K562 (cell line): ENCODE measurements around the gene CACNG5. TPM values are rescaled to one million over a fixed set of nuclear protein-coding genes. Genes with fewer than 3 reads are reported as not detected.

Experiments
- ATAC-seq: fragments of 200-7000 bp; cut with Tn5 transposase; 3 replicates; pipeline ENCODE4 v1.9.1; 2020; ENCODE audit warnings: moderate library complexity
- BruUV-seq: library from RNA; stranded (reverse); fragments of 400-500 nt; replicated peaks from 2 replicates; lab custom pipeline; 2021; lab: Mats Ljungman, UMichigan
- CTCF ChIA-PET: fragments of 300-600 bp; formaldehyde crosslinking; extraction: SDS; loops from one replicate; lab custom pipeline; 2021; ENCODE audit warnings: low intra/inter-chr PET ratio; lab: Yijun Ruan, JAX
- POLR2A ChIA-PET: fragments of 300-600, 350-650 bp; sonication (Branson Sonifier 250); formaldehyde crosslinking; extraction: SDS; loops from one replicate; lab custom pipeline; 2021; ENCODE audit warnings: antibody characterized with exemption, inconsistent platforms; lab: Yijun Ruan, JAX
- DNase-seq, 4 experiments: peaks; one replicate each; pipeline versions ENCODE4 v3.0.0 to v3.0.0-alpha.2; 2011 to 2018; ENCODE audit warnings: low spot score in 3 of 4, mixed read lengths in 3 of 4; ENCODE audit errors: extremely low read depth in 1 of 4
- FAIRE-seq: peaks from 2 replicates; lab custom pipeline; 2011; peaks lifted over from hg19 to GRCh38; lab: Jason Lieb, UNC
- H2AFZ ChIP-seq: 2 replicates; pipeline ENCODE4 v1.6.0; 2011; ENCODE audit warnings: low read depth, low read length, control low read depth, inconsistent platforms
- H3K27ac ChIP-seq: fragments of 200-600 bp; 3 replicates; pipeline ENCODE4 v1.8.0; 2011; ENCODE audit warnings: low read depth, mild to moderate bottlenecking, control low read depth, inconsistent platforms, low read length, moderate library complexity, mixed read lengths; ENCODE audit errors: extremely low read depth
- H3K27me3 ChIP-seq, 2 experiments: fragments of 300-600 bp in 1 of 2; 2 replicates in 1 of 2; 3 replicates in 1 of 2; pipeline versions ENCODE4 v1.6.0 to v1.8.0; 2011; ENCODE audit warnings: inconsistent platforms in 2 of 2, low read length in 2 of 2, mild to moderate bottlenecking in 1 of 2, mixed read lengths in 1 of 2, moderate library complexity in 1 of 2; ENCODE audit not compliant: control insufficient read depth in 2 of 2, insufficient read depth in 2 of 2
- H3K36me3 ChIP-seq: fragments of 300-600 bp; 3 replicates; pipeline ENCODE4 v1.8.0; 2011; ENCODE audit warnings: mild to moderate bottlenecking, low read length, inconsistent platforms; ENCODE audit not compliant: control insufficient read depth, insufficient read depth
- H3K4me1 ChIP-seq, 2 experiments: fragments of 200-600 bp in 1 of 2; replicated peaks in 1 of 2; 2 replicates in 1 of 2; 3 replicates in 1 of 2; pipeline versions ENCODE4 v1.5.1 to v1.8.0; 2011; ENCODE audit warnings: inconsistent platforms in 2 of 2, low read length in 2 of 2, mild to moderate bottlenecking in 1 of 2, mixed read lengths in 1 of 2, moderate library complexity in 1 of 2; ENCODE audit not compliant: control insufficient read depth in 2 of 2, insufficient read depth in 2 of 2
- H3K4me2 ChIP-seq: 2 replicates; pipeline ENCODE4 v1.6.1; 2011; ENCODE audit warnings: low read length, control low read depth, inconsistent platforms, mixed read lengths; ENCODE audit not compliant: insufficient read depth
- H3K4me3 ChIP-seq: fragments of 200-600 bp; sonication (generic), shearing (Covaris generic); 2 replicates; pipeline ENCODE4 v1.5.1; 2016; ENCODE audit warnings: control low read depth, inconsistent platforms
- H3K79me2 ChIP-seq: fragments of 200-600 bp; 3 replicates; pipeline ENCODE4 v1.8.0; 2011; ENCODE audit warnings: low read length, inconsistent platforms; ENCODE audit not compliant: control insufficient read depth, insufficient read depth
- H3K9ac ChIP-seq, 2 experiments: 2 replicates each; pipeline versions ENCODE4 v1.6.0 to v1.6.1; 2011; ENCODE audit warnings: low read depth in 2 of 2, low read length in 2 of 2, control low read depth in 1 of 2, inconsistent platforms in 1 of 2, mild to moderate bottlenecking in 1 of 2, mixed read lengths in 1 of 2; ENCODE audit not compliant: insufficient read depth in 1 of 2
- H3K9me1 ChIP-seq: one replicate; pipeline ENCODE4 v1.6.0; 2011; ENCODE audit warnings: inconsistent platforms, mild to moderate bottlenecking, low read length, moderate library complexity; ENCODE audit not compliant: control insufficient read depth, insufficient read depth
- H3K9me3 ChIP-seq: replicated peaks from 2 replicates; pipeline ENCODE4 v1.5.1; 2011; ENCODE audit warnings: low read depth, low read length, inconsistent platforms; ENCODE audit not compliant: control insufficient read depth, insufficient read depth
- H4K20me1 ChIP-seq: replicated peaks from 2 replicates; pipeline ENCODE4 v1.6.1; 2011; ENCODE audit warnings: low read length, inconsistent platforms, mixed read lengths; ENCODE audit not compliant: control insufficient read depth, insufficient read depth
- CBX1 ChIP-seq: sonication (generic); IDR thresholded peaks from 2 replicates; pipeline ENCODE4 v1.6.1; 2016; ENCODE audit warnings: antibody characterized with exemption, low read depth, mild to moderate bottlenecking
- CXXC5 ChIP-seq: fragments of 250-450 bp; sonication (Bioruptor Pico); IDR thresholded peaks from 2 replicates; pipeline ENCODE4 v1.8.0; 2022; ENCODE audit warnings: inconsistent platforms, mild to moderate bottlenecking, moderate library complexity
- E2F6 ChIP-seq, 2 experiments: IDR thresholded peaks; 2 replicates each; pipeline ENCODE4 v1.6.1; 2011; ENCODE audit warnings: borderline replicate concordance in 1 of 2, control low read depth in 1 of 2, low read depth in 1 of 2, low read length in 1 of 2, mild to moderate bottlenecking in 1 of 2, mixed read lengths in 1 of 2, moderate library complexity in 1 of 2; ENCODE audit not compliant: insufficient read depth in 1 of 2, insufficient read length in 1 of 2, poor library complexity in 1 of 2, severe bottlenecking in 1 of 2; ENCODE audit errors: extremely low read depth in 1 of 2
- HSF4 ChIP-seq: fragments of 250-450 bp; sonication (Bioruptor Pico); IDR thresholded peaks from 2 replicates; pipeline ENCODE4 v2.1.2; 2022; ENCODE audit warnings: mild to moderate bottlenecking, moderate library complexity, borderline replicate concordance
- MAX ChIP-seq: sonication (generic); formaldehyde crosslinking; IDR thresholded peaks from 2 replicates; pipeline ENCODE4 v1.9.0; 2022; ENCODE audit warnings: mild to moderate bottlenecking, missing genetic modification reagents
- MCM2 ChIP-seq: fragments of 450-650 bp; IDR thresholded peaks from 2 replicates; pipeline ENCODE4 v1.6.1; 2017; ENCODE audit warnings: low read depth, mild to moderate bottlenecking
- MEIS2 ChIP-seq: fragments of 450-650 bp; IDR thresholded peaks from 2 replicates; pipeline ENCODE4 v1.6.1; 2014; ENCODE audit warnings: mild to moderate bottlenecking; ENCODE audit not compliant: partially characterized antibody
- PTTG1 ChIP-seq: fragments of 450-650 bp; IDR thresholded peaks from 2 replicates; pipeline ENCODE4 v1.6.1; 2016; ENCODE audit warnings: low read depth, mild to moderate bottlenecking, missing genetic modification characterization, missing compliant biosample characterization
- SFPQ ChIP-seq: fragments of 200-400 bp; formaldehyde crosslinking; IDR thresholded peaks from 2 replicates; pipeline ENCODE4 v1.6.1; 2017; ENCODE audit warnings: mild to moderate bottlenecking, low read depth, low read length, moderate library complexity
- SOX6 ChIP-seq: fragments of 450-650 bp; IDR thresholded peaks from 2 replicates; pipeline ENCODE4 v1.6.1; 2014; ENCODE audit warnings: mild to moderate bottlenecking
- YY1 ChIP-seq, 3 experiments: IDR thresholded peaks; 2 replicates each; pipeline ENCODE4 v1.6.1; 2011; ENCODE audit warnings: low read length in 2 of 3, mild to moderate bottlenecking in 2 of 3, moderate library complexity in 2 of 3, borderline replicate concordance in 1 of 3, control low read depth in 1 of 3, low read depth in 1 of 3; ENCODE audit not compliant: insufficient read depth in 3 of 3, insufficient replicate concordance in 2 of 3, control insufficient read depth in 1 of 3, insufficient read length in 1 of 3; ENCODE audit errors: extremely low read depth in 1 of 3
- ZNF551 ChIP-seq: fragments of 250-450 bp; sonication (Bioruptor Pico); IDR thresholded peaks from 2 replicates; pipeline ENCODE4 v1.5.0; 2021; ENCODE audit warnings: mild to moderate bottlenecking, moderate library complexity
- ZNF696 ChIP-seq: fragments of 250-450 bp; sonication (Bioruptor Pico); conservative IDR thresholded peaks from 2 replicates; pipeline ENCODE4 v1.4.0; 2020; ENCODE audit warnings: mild to moderate bottlenecking, moderate library complexity
- ZNF717 ChIP-seq: fragments of 250-450 bp; sonication (Bioruptor Pico); IDR thresholded peaks from 2 replicates; pipeline ENCODE4 v1.5.0; 2021
- WGBS: fragments of 100-300 bp; shearing (Covaris generic); methylation state at CpG from one replicate; pipeline ENCODE4 v1.1.6; 2016; ENCODE audit warnings: low coverage, mixed read lengths; ENCODE audit not compliant: insufficient coverage; ENCODE audit errors: missing lambda C conversion rate; 5-methylcytosine and 5-hydroxymethylcytosine counted together
- in situ Hi-C: fragments of 300-500 bp; cut with MboI; formaldehyde crosslinking; loops from 4 replicates; pipeline ENCODE4 v1.15.0; 2018; ENCODE audit warnings: inconsistent platforms, mixed read lengths
- intact Hi-C: fragments of 100-400 bp; cut with micrococcal nuclease; formaldehyde crosslinking; loops from 2 replicates; pipeline ENCODE4 v1.14.2; 2022
- polyA plus RNA-seq, 8 experiments: library from polyadenylated mRNA; depleted of rRNA in 4 of 8; stranded (reverse) in 5 of 8; unstranded in 3 of 8; fragments of >200 nt; fragmentation: Nextera tagmentation in 2 of 8; fragmentation: Illumina TruSeq in 1 of 8; extraction: Ambion mirVana in 2 of 8; extraction: Trizol in 1 of 8; gene quantifications; 2 replicates each; pipeline versions ENCODE4 v1.2.1 to v1.2.3, GENCODE V29; 2011 to 2014; ENCODE audit warnings: inconsistent platforms in 1 of 8, missing spikeins in 1 of 8
- total RNA-seq, 7 experiments: library from RNA; depleted of rRNA in 6 of 7; stranded (reverse); fragments of >200 nt in 6 of 7; fragmentation: Illumina TruSeq in 2 of 7; extraction: Trizol in 2 of 7; gene quantifications; 2 replicates each; pipeline versions ENCODE4 v1.2.1 to v1.2.3, GENCODE V29; 2011 to 2021; ENCODE audit warnings: low replicate concordance in 1 of 7

CACNG5 gene
- total and polyA plus RNA-seq, 9 of the 15 experiments (the other 6 are each of a cell fraction or from before 2014, with no cell fraction given): not detected

GRCh38 chr17:66934040-66934439 lies 99.1 kb downstream of the CACNG5 start:
- Histone ChIP-seq H3K4me2 (no peak overlapping the region), H4K20me1 (no peaks in the 10 kb centered on the region), H3K27me3 (peaks cover 0 to 15% of the 10 kb centered on the region in 2 experiments; a peak in 2 of 5 replicates), H3K27ac (no peak overlapping the region), H3K36me3 (no peaks in the 10 kb centered on the region), H3K9me3 (no peaks in the 10 kb centered on the region; the same call in 1 of the 2 replicates), H3K79me2 (no peaks in the 10 kb centered on the region), H2AFZ (no peak overlapping the region), H3K4me1 (no peaks in the 10 kb centered on the region), H3K9me1 (no peaks in the 10 kb centered on the region), H3K9ac (no peak overlapping the region), H3K4me3 (no peak overlapping the region)
- no peak for FAIRE-seq
- no peak for DNase-seq
- POLR2A ChIA-PET: interaction anchor here (0.6 kb wide), 1 partner anchor 340 kb away, joined by 3 read pairs; no protein-coding TSS in a partner anchor
- no peak for ATAC-seq
- intact Hi-C loops (no loop called here), in situ Hi-C loops (no loop called here)
- WGBS: 0% methylated on average over 2 of the region's 2 CpGs
- no TSS peak for BruUV-seq
- CTCF ChIA-PET: no interaction called here
- TF ChIP-seq YY1 (IDR thresholded peaks at IDR 0.05; ENCODE audit: borderline replicate concordance in 1 of 3, control insufficient read depth in 1 of 3, extremely low read depth in 1 of 3, insufficient read depth in 3 of 3, insufficient read length in 1 of 3, insufficient replicate concordance in 2 of 3, low read depth in 1 of 3, low read length in 2 of 3) (no peak), ZNF696 (CRISPR knock-in tag) (no peak), MAX (no peak), CBX1 (no peak), MCM2 (no peak), HSF4 (no peak), MEIS2 (no peak), SFPQ (no peak), E2F6 (IDR thresholded peaks at IDR 0.05; ENCODE audit: borderline replicate concordance in 1 of 2, extremely low read depth in 1 of 2, insufficient read depth in 1 of 2, insufficient read length in 1 of 2, low read depth in 1 of 2, low read length in 1 of 2, poor library complexity in 1 of 2, severe bottlenecking in 1 of 2) (no peak), SOX6 (no peak), ZNF717 (CRISPR knock-in tag) (no peak), CXXC5 (CRISPR knock-in tag) (no peak), ZNF551 (CRISPR knock-in tag) (no peak), PTTG1 (no peak)
